MCF 10A (cell line): ENCODE measurements around the gene MAMDC4. TPM values are rescaled to one million over a fixed set of nuclear protein-coding genes. Genes with fewer than 3 reads are reported as not detected.
A peak's percentile ranks its signal among the peaks of the same experiment; 100 is the strongest.

Experiments used
- BruUV-seq: library from RNA; stranded (reverse); fragments of 400-500 nt; replicated peaks from 2 replicates; lab custom pipeline; 2021; lab: Mats Ljungman, UMichigan
- CTCF ChIA-PET: fragments of 300-600 bp; sonication (Branson Sonifier 250); formaldehyde crosslinking; extraction: SDS; loops from one replicate; lab custom pipeline; 2021; ENCODE audit warnings: antibody characterized with exemption, inconsistent platforms; lab: Yijun Ruan, JAX
- POLR2A ChIA-PET: fragments of 300-600, 350-650 bp; sonication (Branson Sonifier 250); formaldehyde crosslinking; extraction: SDS; loops from one replicate; lab custom pipeline; 2020; ENCODE audit warnings: antibody characterized with exemption, inconsistent platforms; lab: Yijun Ruan, JAX
- DNase-seq: peaks from one replicate; pipeline ENCODE4 v3.0.0-alpha.2; 2018; ENCODE audit not compliant: unreplicated experiment
- H3K27ac Mint-ChIP-seq: one replicate; pipeline ENCODE4 v1.8.0; 2022; ENCODE audit warnings: mild to moderate bottlenecking, low read depth, mixed read lengths; ENCODE audit not compliant: unreplicated experiment
- H3K27me3 Mint-ChIP-seq: one replicate; pipeline ENCODE4 v1.8.0; 2022; ENCODE audit warnings: mixed read lengths; ENCODE audit not compliant: insufficient read depth, unreplicated experiment
- H3K36me3 Mint-ChIP-seq: one replicate; pipeline ENCODE4 v1.8.0; 2022; ENCODE audit warnings: mild to moderate bottlenecking, moderate library complexity, mixed read lengths; ENCODE audit not compliant: insufficient read depth, unreplicated experiment
- H3K4me1 Mint-ChIP-seq: one replicate; pipeline ENCODE4 v1.8.0; 2022; ENCODE audit warnings: mixed read lengths; ENCODE audit not compliant: insufficient read depth, unreplicated experiment
- H3K4me3 Mint-ChIP-seq: one replicate; pipeline ENCODE4 v1.8.0; 2022; ENCODE audit warnings: mild to moderate bottlenecking, moderate library complexity, mixed read lengths; ENCODE audit not compliant: unreplicated experiment
- H3K9me3 Mint-ChIP-seq: one replicate; pipeline ENCODE4 v1.8.0; 2022; ENCODE audit warnings: mixed read lengths; ENCODE audit not compliant: unreplicated experiment
- intact Hi-C: fragments of 100-400 bp; cut with micrococcal nuclease; formaldehyde crosslinking; loops from 2 replicates; pipeline ENCODE4 v1.14.1; 2022
- total RNA-seq: library from RNA; stranded (reverse); gene quantifications from 2 replicates; pipeline ENCODE4 v1.2.3, GENCODE V29; 2022
- TF ChIP-seq, protein P1 (sequence below): fragments of 200-600 bp; IDR thresholded peaks from one replicate; pipeline ENCODE4 v1.8.0; 2022; ENCODE audit warnings: antibody characterized with exemption, mild to moderate bottlenecking; ENCODE audit not compliant: unreplicated experiment

The MAMDC4 gene
- total RNA-seq, 1 experiment from 2014 or later = 14.1 TPM

DNA sequence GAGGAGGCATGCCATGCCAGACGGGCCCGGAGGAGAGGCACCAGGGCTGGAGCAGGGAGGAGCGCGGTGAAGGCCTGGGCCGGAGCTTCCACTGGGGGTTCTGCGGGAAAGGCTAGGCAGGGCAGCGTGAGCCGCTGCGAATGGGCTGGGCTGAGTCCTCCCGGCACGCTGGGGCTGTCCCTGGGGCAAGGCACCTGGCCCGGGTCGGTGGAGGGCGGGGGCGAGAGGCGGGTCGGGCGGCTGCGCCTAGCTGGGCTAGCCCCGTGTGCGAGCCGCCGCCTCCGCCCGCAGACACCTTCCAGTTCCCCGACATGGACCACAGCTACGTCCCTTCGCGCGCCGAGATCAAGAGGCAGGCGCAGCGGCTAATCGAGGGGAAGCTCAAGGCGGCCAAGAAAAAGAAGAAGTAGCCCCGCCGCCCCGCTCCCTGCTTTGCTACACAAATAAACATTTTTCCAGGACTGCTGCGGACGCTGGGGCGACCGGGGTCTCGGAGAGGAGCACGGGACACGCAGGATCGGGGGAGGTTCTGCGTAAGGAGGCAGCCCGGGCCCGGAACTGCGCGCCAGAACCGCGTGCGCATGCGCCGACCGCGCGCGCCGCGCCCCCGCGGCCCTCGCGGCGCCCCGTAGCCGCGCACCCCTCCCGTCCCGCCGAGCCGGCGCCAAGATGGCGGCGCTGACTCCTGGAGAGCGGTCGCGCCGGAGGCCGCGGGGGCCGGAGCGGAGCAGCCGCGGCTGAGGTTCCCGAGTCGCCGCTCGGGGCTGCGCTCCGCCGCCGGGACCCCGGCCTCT is 44.7 kb upstream of the MAMDC4 start, which contains the start of gene RABL6:
TSS of gene RABL6 (plus strand) at position 668 of the 794 bp plus-strand sequence. CDS start 249 bp downstream, outside the sequence.
- ChIA-PET CTCF (interaction anchor here (0.6 to 2.8 kb wide), 7 partner anchors 14 to 228 kb away, joined by 3 to 11 read pairs (median 4); partner anchors contain the start of gene AJM1), POLR2A (interaction anchor here (0.5 to 5.6 kb wide), 20 partner anchors 8 to 452 kb away, joined by 3 to 33 read pairs (median 4); partner anchors contain the start of genes AJM1, FBXW5, SAPCD2 and TMEM141)
- Mint-ChIP-seq H3K36me3 (peaks cover 23% of the 10 kb centered on the region), H3K27me3 (no peaks in the 10 kb centered on the region), H3K27ac (no peak within 1 kb of the TSS), H3K9me3 (no peaks in the 10 kb centered on the region), H3K4me1 (no peaks in the 10 kb centered on the region), H3K4me3 (peak within 1 kb of the TSS; percentile 76)
- peak; percentile 64 for DNase-seq
- intact Hi-C loops = no loop called here
- TF ChIP-seq, protein P1, sequence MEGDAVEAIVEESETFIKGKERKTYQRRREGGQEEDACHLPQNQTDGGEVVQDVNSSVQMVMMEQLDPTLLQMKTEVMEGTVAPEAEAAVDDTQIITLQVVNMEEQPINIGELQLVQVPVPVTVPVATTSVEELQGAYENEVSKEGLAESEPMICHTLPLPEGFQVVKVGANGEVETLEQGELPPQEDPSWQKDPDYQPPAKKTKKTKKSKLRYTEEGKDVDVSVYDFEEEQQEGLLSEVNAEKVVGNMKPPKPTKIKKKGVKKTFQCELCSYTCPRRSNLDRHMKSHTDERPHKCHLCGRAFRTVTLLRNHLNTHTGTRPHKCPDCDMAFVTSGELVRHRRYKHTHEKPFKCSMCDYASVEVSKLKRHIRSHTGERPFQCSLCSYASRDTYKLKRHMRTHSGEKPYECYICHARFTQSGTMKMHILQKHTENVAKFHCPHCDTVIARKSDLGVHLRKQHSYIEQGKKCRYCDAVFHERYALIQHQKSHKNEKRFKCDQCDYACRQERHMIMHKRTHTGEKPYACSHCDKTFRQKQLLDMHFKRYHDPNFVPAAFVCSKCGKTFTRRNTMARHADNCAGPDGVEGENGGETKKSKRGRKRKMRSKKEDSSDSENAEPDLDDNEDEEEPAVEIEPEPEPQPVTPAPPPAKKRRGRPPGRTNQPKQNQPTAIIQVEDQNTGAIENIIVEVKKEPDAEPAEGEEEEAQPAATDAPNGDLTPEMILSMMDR = no peak
- BruUV-seq = no TSS peak

DNA sequence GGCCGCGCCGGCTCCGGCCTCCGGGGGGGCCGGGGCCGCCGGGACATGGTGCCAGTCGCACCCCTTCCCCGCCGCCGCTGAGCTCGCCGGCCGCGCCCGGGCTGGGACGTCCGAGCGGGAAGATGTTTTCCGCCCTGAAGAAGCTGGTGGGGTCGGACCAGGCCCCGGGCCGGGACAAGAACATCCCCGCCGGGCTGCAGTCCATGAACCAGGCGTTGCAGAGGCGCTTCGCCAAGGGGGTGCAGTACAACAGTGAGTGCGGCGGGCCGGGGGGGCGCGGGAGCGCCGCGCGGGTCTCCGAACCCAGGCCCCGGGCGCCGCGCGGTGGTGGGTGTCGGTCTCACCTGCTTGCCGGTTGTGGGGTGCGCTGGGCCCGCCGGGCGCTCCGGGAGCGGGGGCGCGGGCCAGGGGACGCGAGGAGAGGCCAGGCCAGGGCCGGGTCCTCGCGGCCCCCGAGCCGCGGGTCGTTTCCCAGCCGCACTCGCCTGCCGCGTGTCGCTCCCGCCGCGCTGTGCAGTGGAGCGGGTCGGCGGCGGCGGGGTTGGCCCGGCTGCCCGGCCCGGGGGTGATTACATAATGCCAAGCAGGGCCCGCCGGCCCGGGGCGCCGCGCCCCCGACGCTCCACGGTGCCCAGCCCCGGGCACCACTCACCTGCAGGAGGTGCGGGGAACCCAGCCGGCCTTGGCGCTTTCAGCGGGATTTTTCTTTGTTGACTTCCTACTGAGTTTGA is 43.9 kb upstream of the MAMDC4 start:
- BruUV-seq = no TSS peak
- H3K4me1 Mint-ChIP-seq = no peaks in the 10 kb centered on the region
- peaks cover 30% of the 10 kb centered on the region for H3K36me3 Mint-ChIP-seq
- H3K27ac Mint-ChIP-seq = no peak overlapping the region
- no peak for DNase-seq
- no peaks in the 10 kb centered on the region for H3K9me3 Mint-ChIP-seq
- CTCF ChIA-PET = interaction anchor here (0.6 to 2.8 kb wide), 5 partner anchors 34 to 387 kb away, joined by 3 to 8 read pairs (median 4); partner anchors contain the start of genes AJM1 and FBXW5
- intact Hi-C loops = no loop called here
- TF ChIP-seq, protein P1 = no peak
- POLR2A ChIA-PET = interaction anchor here (0.5 to 5.6 kb wide), 19 partner anchors 8 to 321 kb away, joined by 3 to 33 read pairs (median 5); partner anchors contain the start of genes AJM1, SAPCD2 and TMEM141
- no peaks in the 10 kb centered on the region for H3K27me3 Mint-ChIP-seq
- H3K4me3 Mint-ChIP-seq = peak overlapping the region; percentile 76

DNA sequence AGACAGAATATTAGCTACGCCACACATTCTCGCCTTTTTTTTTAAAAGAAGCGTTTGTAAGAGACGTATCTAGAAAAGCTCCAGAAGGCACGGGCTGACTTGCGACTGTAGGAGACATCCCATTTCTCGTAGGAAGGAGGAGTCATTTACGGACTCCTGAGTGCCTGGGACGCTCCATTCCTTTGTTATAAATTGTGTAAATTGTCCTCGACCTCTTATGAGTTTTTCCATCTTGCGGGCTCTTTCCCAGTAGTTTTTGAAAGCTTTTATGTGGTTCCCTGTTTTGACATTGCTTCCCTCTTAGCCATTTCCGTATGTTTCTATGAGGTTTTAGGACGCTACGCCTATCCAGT is 43.4 kb upstream of the MAMDC4 start:
- no peaks in the 10 kb centered on the region for H3K9me3 Mint-ChIP-seq
- TF ChIP-seq, protein P1 = no peak
- peak; percentile 21 for DNase-seq
- ChIA-PET CTCF (interaction anchor here (0.7 to 1.9 kb wide), 5 partner anchors 12 to 386 kb away, joined by 3 to 5 read pairs (median 4); partner anchors contain the start of gene FBXW5), POLR2A (interaction anchor here (0.6 to 5.6 kb wide), 16 partner anchors 8 to 321 kb away, joined by 3 to 33 read pairs (median 6); partner anchors contain the start of genes AJM1 and TMEM141)
- H3K4me3 Mint-ChIP-seq = peak overlapping the region; percentile 76
- H3K4me1 Mint-ChIP-seq = no peaks in the 10 kb centered on the region
- intact Hi-C loops = no loop called here
- no TSS peak for BruUV-seq
- no peaks in the 10 kb centered on the region for H3K27me3 Mint-ChIP-seq
- H3K36me3 Mint-ChIP-seq = peaks cover 30% of the 10 kb centered on the region
- H3K27ac Mint-ChIP-seq = no peak overlapping the region
